NCI-H1105 treated with DMSO at 0.1 percent for 48 hours (cell line): ENCODE data around the gene SDE2.
"Not testable (repeated sequence)": the region's sequence is repeated elsewhere in the genome, so short reads cannot be mapped to it uniquely, and the experiment has no call there.

Experiments
- DNase-seq: peaks from one replicate; lab custom pipeline; 2025; lab: John Stamatoyannopoulos, UW

Gene SDE2

GRCh38 chr1:225999227-225999911 lies at the start of gene SDE2:
Gene SDE2, minus strand, starts transcription at chr1:225999343. Its CDS starts 31 bp downstream, at chr1:225999312.
- DNase-seq = peak; percentile 90

GRCh38 chr1:226048886-226049285 lies 49.7 kb upstream of the SDE2 start:
- DNase-seq = no peak

- no peak for DNase-seq
Observed at GRCh38 chr1:226047495-226047894, 48.4 kb upstream of the SDE2 start.

- DNase-seq = no peak
Observed at GRCh38 chr1:226046240-226046639, 47.1 kb upstream of the SDE2 start.

GRCh38 chr1:226044514-226045101 lies 45.5 kb upstream of the SDE2 start:
- no peak for DNase-seq

GRCh38 chr1:226041419-226041818 lies 42.3 kb upstream of the SDE2 start:
- DNase-seq = no peak

GRCh38 chr1:226038661-226039060 lies 39.5 kb upstream of the SDE2 start:
- DNase-seq = no peak

- no peak for DNase-seq
Observed at GRCh38 chr1:226035915-226036314, 36.8 kb upstream of the SDE2 start.

- no peak for DNase-seq
Observed at GRCh38 chr1:226034482-226034881, 35.3 kb upstream of the SDE2 start.

GRCh38 chr1:226033991-226034390 lies 34.8 kb upstream of the SDE2 start:
- DNase-seq = no peak

GRCh38 chr1:226033582-226033981 lies 34.4 kb upstream of the SDE2 start:
- no peak for DNase-seq

- DNase-seq = no peak
Observed at GRCh38 chr1:226029568-226030225, 30.6 kb upstream of the SDE2 start.

- DNase-seq = no peak
Observed at GRCh38 chr1:226029093-226029496, 30.0 kb upstream of the SDE2 start.

GRCh38 chr1:226027538-226028217 lies 28.5 kb upstream of the SDE2 start:
- no peak for DNase-seq

GRCh38 chr1:226026833-226027232 lies 27.7 kb upstream of the SDE2 start:
- no peak for DNase-seq

- DNase-seq = no peak
Observed at GRCh38 chr1:226023735-226024134, 24.6 kb upstream of the SDE2 start.

- DNase-seq = no peak
Observed at GRCh38 chr1:226021801-226022200, 22.7 kb upstream of the SDE2 start.

GRCh38 chr1:226021401-226021800 lies 22.3 kb upstream of the SDE2 start:
- no peak for DNase-seq

GRCh38 chr1:226019572-226019971 lies 20.4 kb upstream of the SDE2 start:
- DNase-seq = peak; percentile 78

- DNase-seq = no peak
Observed at GRCh38 chr1:226017070-226017469, 17.9 kb upstream of the SDE2 start.

GRCh38 chr1:226009650-226010044 lies 10.5 kb upstream of the SDE2 start:
- DNase-seq = no peak

- not testable (repeated sequence) for DNase-seq
Observed at GRCh38 chr1:226007126-226007892, 8.2 kb upstream of the SDE2 start.
